HG02763 (cell line): ENCODE measurements around the gene RSU1.

Experiments
- ATAC-seq: cut with Tn5 transposase; IDR thresholded peaks from one replicate; pipeline ENCODE4 v1.9.1; 2021; ENCODE audit warnings: mild to moderate bottlenecking, moderate library complexity; ENCODE audit not compliant: unreplicated experiment

RSU1 gene

DNA sequence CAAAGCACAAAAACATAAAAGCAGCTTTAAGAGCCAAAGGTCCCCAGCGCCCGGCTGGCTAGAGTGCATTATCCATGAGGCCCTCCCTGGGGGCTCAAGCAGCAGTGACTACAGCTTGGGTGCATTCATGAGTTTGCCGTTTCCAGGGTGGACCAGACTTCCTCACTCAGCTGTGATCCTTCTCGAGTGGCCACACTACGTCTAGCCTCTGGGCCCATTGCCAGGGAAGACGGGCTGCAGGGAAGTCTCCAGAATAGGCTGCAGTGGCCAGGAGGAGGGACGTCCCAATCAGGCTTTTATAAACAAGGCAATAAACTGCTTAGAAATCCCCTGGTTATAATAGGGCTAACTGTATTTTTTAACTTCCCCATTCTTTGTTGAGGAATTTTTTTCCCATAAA lies 206.2 kb downstream of the RSU1 start:
- no peak for ATAC-seq

DNA sequence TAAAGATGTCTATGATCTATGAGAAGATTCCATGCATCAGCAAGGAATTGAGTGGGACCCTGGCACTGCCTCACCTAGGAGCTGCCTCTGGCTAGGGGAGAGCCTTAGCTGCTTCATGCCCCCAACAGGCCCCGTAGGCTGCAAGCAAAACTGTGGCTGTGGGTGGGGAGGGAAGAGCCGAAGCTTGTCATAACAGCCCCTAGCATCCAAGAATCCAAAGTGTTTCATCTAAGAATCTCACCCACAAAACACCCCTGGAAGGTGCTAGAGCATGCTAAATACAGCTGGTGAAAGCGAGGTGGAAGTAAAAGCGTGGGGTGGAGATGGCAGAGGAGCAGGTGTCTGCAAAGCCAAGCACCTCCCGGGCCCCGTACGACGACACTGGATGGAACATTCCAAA lies 208.0 kb downstream of the RSU1 start:
- ATAC-seq = no peak

DNA sequence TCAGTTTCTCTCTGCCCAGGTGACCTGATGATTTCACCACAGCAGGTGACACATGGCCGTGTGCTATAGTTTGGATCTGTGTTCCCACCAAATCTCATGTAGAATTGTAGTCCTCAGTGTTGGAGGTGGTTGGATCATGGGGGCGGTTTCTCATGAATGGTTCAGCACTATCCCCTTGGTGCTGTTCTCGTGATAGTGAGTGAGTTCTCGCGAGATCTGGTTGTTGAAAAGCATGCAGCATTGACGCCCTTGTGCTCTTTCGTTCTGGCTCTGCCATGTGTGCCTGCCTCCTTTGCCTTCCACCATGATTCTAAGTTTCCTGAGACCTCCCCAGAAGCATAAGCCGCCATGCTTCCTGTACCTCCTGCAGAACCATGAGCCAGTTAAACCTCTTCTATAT lies 210.3 kb downstream of the RSU1 start:
- no peak for ATAC-seq

DNA sequence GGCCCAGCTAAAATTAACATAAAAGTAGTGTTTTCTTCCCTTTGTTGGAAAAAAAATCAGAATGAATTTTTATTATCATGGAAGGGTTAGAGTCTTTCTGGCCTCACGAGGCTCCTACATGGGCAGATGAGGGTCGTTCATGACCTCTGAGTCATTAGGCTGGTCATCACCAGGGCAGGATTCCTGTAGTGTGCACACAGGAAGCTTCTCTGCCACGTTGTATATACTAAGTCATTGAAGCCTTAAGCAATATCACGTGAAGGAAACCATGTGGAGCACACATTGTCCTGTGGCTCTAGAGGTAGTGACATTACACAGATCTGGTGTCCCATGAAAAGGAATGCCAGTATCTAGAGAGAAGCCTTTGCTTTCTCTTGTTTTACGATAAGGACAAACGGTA lies 210.8 kb downstream of the RSU1 start:
- no peak for ATAC-seq

DNA sequence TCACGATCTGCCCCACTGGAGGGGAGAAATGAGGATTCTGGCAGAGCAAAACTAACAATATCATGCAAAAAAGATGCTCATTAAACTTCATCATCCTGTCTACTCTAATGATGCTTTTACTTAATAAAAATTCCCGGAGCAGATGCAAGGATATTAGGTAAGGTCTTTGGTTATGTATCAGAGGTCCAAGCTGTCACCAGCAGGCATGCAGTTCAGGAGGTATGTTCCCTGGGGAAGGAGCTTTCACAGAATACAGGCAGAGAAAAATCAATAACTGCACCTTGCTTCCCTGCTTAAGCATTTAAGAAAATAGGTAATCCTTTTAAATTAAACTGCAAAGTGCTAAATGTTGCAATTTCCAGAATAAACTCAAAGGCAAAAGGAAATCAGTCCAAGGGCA lies 213.9 kb downstream of the RSU1 start:
- no peak for ATAC-seq

DNA sequence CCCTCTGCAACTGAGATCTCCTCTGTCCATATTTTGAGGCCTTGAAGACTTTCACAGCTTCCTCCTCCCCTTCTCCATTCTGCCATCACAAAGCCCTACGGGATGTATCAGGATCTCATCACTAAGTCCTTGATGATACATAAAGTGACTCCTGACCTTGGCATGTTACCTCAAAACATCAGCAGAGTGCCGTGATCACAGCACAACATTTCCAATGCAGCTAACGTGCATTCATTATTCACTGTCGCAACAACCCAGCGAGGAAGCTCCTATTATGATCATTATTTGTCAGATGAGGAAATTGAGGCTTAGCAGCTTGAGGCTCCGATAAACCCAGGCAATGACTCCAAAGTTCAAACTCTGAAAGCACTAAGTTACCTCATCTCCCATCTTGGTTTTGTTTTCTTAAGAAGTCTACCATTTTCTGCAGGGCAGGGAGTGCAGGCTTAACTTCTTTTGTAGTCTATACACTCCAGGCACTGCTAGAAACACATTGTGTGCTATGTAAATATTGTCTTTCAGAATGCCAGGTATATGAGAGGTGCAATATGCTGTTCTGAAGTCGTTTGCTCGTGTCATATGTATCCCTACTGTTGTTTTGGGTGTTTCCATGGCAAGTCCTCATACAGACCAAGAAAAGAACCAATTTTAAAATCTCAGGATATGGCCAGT lies 215.0 kb downstream of the RSU1 start:
- no peak for ATAC-seq

DNA sequence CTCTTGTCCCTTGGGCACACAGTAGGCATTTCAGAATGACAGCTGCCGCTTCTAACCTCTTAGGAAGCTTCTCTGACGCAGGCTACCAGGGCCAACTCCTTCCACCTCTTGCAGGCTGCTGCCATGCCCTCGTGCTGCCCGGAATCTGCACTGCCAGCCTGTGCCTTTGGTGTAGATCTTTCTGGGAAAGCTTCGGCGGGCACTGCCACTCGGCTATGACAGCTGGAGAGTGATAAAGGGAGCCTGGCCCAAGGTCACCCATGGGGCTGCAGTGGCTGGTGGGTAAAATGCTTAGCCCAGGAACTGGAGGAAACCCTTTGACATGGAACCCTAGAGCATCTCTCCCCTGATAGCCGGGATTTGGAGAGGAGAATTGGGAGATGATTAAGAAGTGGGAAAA lies 217.6 kb downstream of the RSU1 start:
- no peak for ATAC-seq

DNA sequence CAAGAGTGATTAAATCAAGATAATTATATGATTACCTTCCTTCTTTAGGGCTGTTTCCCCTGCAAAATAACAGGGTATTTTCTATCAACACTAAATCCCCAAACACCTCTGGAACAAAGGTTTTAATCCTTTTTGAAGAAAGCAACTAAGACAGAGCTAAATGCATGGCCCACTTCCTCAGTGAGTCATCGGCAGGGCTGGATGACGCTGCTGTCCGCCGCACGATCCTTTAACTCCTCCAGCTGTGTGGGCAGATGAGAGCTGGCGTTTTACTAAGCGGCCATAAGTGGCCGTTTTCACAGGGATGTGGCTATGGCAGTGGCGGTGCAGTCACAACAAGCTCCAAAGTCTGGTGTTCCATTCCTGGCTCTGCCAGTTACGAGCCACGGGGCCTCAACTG lies 219.6 kb downstream of the RSU1 start:
- no peak for ATAC-seq

DNA sequence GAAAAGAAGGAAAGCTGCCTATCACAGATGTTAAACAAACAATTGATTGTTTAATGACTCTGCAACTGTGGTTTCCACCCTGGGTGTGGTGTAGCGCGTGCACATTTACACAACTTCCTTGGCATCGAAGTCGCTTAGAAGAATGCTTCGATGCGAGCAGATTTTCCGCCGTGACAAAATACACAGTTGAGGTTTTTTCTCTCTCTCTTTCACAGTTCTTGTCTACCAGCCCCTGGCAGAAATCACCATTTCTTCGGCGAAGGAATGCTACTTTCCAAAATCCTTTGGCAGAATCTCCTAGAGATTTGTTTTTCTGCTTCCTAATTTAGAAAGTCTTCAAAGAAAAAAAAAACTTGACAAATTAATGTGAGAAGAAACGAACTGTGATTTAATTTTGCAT lies 224.8 kb downstream of the RSU1 start:
- no peak for ATAC-seq

DNA sequence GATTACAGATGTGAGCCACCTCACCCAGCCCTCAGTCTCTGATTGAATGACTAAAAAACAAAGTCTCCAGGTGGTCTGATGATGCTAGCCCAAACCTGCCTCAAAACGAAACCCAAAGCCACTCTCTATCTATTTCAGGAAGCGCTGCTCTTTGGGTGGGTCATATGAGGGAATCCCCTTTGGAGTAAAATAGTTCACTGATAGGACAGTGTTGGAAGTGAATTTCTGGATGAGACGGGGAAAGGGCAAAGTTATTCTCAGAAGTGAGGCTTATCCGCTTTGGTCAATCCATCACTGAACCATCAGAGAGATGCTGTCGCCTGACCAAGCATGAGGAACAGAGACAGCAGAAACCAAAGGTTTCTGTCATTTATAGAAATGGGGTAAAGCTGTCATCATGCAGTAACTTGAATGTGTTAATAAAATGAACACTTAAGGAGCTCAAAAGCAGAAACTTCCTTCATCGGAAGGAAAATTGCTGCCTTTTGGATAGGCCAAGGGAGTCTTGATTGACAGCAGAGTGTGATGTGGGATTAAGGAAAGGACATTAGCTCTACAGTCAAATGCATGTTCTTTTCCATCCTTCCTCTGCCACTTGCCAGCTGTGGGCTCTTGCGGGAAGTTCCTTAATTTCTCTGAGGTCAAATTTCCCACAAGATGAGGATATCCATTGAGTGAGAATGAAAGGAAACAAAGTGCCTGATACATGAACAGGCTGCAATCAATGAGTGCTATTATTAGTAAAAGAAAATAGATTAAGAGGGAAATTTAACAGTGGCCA lies 230.7 kb downstream of the RSU1 start:
- ATAC-seq = peak; percentile 92

DNA sequence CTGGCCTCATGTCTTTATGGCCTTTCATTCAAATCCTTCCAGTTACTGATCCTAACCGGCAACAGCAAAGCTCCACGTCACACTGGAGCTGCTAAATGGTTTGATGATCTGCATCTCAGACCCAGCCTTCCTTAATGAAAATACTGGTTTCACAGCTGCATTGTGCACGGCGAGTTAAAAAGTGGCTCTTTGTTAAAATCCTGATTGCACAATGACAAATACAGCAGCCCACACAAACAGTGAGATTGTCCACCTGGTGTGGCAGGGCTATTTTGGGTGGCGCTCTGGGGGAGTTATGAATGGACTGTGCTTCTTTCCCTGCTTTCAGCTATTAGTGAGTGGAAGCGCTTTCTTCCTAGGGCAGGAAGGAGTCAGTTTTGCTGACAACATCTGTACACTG lies 232.1 kb downstream of the RSU1 start:
- no peak for ATAC-seq

DNA sequence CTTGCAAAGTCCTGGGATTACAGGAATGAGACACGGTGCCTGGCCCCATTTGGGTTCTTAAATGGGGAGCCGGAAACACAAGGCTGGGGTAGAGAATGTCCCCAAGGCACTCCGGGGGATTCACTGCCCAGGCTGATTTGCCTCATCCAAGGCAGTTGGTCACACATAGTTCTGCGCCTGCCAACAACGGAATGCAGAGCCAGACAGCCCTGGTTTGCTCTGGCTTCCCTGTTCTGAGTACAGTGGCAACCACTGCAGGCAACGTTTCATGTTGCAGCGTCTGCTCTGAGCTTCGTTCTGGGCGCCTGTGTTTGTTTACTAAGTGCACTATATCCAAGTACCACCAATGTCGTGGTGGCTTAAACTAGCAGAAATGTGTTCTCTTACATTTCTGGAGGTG lies 233.8 kb downstream of the RSU1 start:
- ATAC-seq = no peak

DNA sequence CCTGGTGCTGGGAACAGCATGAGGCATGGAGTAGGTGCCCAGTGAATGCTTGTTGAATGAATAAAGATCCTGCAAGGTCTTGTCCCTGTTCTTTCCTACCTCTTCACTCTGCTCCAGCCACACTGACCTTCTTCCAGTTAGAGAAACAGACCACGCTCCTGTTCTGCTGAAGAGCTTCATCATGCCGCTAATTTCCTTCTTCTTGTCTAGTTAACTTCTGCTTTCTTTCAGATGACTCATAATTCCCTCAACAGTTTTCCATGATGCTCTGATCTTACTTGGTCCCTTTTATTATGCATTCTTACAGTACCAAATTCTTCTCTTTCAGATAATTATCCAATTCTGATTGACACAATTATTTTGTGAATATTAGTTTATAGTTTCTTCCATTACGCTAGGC lies 236.0 kb downstream of the RSU1 start:
- ATAC-seq = no peak

DNA sequence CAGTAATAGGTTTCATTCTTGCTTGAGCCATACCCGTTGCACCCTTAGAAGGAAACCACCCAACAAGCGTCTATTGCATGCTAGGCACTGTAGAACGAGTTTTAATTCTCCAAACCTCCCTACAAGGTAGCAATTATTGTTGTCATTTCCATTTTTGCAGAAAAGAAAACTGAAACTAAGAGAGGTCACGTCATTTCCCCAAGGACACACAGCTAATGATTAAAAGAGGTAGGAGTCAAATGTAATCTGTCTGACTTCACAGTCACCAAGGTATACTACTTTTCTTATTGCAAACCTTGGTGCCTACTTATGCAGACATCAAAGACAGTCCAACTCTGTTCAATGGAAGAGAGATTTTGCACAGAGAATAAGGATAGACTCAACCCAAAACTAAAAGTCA lies 246.5 kb downstream of the RSU1 start:
- peak; percentile 94 for ATAC-seq

DNA sequence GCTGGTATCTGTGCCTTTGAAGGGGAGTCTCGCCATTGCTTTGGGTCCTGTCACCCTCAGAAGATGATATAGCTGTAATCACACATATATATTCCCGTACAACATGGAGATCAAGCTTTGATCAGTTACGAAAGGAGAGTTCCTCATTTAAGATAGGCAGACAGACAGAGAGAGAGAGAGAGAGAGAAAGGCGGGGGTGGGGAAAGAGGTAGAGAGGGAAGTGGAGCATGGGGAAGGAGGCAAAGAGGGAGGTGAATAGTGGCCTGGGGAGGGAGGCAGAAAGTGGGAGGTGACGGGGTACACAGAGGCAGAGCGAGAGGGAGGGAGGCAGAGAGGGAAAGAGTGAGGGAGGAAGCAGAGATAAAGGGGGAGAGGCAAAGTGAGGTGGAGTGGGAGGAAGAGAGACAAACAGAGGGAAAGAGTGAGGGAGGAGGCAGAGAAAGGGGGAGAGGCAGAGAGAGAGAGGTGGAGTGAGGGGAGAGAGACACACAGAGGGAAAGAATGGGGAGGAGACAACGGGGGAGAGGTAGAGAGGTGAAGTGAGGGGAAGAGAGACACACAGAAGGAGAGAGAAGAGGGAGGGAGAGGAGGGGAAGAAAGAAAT lies 250.9 kb downstream of the RSU1 start:
- ATAC-seq = no peak

DNA sequence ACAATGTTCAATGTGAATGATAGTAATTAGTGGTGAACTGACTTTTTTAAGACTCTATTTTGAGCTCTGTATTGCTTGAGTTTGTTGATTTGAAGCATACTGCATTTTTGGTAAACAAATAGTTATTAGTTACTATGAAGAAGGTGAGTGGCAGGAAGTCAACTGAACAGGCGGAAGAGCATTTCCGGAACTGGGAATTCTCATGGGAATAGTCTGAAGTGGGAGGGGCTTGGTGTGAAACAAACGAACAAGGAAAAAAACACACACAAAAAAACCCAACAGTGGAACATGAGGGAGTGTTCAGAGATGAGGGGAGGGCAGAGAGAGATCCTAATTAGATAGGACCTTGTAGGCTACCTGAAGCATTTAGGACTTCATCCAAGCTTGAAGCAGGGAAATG lies 251.6 kb downstream of the RSU1 start:
- no peak for ATAC-seq

DNA sequence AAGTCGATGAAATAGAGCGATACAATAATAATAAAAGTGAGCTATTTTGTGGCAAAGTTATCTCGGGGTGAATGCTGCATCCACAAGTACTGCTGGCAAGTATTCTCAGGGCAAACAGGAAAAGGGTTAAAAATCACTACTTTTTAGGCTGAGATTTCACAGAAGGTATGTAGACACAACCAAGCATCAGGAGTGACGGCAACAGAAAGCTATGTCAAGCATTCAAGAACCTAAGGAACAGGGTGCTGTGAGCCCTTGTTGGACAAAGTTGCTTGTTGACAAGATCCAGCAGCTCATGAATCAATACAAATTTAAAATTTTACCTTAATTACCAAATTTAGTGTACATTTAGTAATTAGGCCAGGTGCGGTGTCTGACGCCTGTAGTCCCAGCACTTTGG lies 254.3 kb downstream of the RSU1 start:
- no peak for ATAC-seq

DNA sequence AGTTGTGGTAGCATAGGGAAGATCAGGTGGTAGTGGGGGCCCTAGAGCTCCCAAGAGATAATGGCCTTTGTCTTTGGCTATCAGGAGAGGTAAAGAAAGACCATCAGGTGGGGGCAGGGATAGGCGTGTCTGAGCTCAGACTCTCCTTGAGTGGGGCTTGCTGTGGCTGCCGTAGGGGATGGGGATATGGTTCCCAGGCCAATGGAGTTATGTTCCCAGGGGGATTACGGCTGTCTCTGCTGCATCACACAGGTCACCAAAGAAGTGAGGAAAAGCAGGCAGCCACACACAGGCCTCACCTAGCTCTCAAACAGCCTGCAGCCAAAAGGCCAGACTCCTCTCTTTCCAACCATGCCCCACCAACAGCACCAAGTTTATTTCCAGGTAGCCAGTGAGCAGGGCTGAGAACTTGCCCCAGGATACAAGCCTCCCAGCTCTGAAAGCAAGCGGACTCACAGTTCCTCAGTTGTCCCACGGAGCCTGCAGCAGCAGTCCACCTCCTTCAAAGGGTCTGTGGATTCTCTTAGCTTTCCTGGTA lies 257.9 kb downstream of the RSU1 start:
- ATAC-seq = no peak

DNA sequence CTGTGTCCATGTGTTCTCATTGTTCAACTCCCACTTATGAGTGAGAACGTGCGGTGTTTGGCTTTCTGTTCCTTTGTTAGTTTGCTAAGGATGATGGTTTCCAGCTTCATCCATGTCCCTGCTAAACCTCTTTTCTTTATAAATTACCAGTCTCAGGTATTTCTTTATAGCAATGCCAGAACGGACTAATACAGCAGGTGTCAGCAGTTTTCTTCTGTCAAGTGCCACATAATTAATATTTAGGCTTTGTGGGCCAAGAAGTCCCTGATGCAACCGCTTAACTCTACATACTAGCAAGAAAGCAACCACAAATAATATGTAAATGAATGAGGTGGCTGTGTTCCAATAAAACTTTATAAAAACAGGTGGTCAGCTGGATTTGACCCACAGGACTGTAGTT lies 269.3 kb downstream of the RSU1 start:
- ATAC-seq = no peak

DNA sequence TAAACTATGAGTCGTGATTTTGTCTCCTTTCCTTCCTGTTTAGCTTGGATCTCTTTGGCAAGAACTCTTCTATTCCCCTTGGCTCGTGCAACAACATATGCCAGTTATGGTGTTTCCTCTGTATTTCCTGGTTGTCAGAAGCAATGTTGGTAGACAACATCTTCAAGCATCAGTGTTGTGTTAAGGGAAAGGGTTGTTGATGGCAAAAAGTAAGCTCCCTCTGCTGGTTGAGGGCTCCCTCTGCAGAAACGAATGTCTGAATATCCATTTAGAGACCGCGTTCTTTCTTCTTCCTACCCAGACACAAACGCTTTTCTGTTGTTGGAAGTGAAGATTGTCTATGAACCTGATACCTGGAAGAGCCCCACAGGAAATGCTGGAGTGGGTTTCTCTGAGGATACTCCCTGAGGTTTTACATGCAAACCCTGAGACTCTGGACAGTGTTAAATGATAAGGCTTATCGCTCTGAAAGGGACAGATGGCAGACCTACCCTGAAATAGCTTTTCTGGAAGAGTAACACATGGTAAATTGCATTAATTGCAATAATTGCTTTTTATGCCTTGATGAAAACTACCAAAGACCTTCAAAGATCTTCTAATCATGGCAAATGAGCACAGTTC lies 272.0 kb downstream of the RSU1 start:
- no peak for ATAC-seq

DNA sequence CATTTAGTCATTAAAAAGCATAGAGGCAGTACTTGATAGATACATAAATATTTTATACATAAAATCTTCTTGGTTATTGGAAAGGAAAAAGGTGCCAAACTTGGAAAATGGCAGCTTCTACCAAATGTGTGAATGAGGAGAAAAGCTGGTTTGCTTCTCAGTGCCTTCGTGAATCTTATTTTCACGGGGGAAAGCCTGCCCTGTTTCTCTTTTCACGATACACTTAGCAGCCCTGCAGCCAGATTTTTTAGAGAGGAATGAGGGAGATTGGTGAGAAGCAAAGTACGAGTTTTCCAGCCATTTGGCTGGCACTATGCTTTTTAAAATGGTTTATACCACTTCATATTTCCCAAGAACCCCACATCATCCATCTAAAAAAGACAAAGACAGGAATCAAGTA lies 272.6 kb downstream of the RSU1 start:
- no peak for ATAC-seq

DNA sequence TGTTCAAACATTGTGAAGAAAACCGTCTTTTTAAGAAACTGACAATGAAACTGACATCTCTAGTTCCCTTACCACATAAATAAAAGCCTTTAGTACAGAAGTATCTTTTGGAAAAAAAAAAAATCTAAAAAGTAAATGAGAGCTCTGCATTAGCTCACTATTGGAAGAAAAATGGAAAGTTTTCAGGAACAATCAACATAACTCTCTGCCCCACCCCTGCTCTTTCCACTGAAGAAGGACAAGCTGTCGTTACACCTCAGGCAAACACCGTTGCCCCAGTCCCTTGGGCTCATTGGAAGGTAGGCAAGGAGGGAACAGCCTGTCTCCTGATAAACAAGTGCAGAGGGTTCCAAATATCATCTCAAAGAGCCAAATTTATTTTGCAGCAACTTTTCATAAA lies 273.1 kb downstream of the RSU1 start:
- no peak for ATAC-seq
